Fibroblast of pulmonary artery (primary cell): ENCODE results near the gene ENG.

Source experiments
- DNase-seq: peaks from one replicate; pipeline ENCODE4 v3.0.0-alpha.2; 2010; ENCODE audit warnings: low read depth
- H3K4me3 ChIP-seq: replicated peaks from 2 replicates; pipeline ENCODE4 v1.5.1; 2011; ENCODE audit warnings: low read depth, mild to moderate bottlenecking, control low read depth, low read length, moderate library complexity
- CTCF ChIP-seq: IDR thresholded peaks from 2 replicates; pipeline ENCODE4 v1.5.1; 2011; ENCODE audit warnings: mild to moderate bottlenecking, control low read depth, low read length, inconsistent platforms; ENCODE audit errors: missing control alignments

Gene ENG

GRCh38 chr9:127878652-127879390 is 24.4 kb upstream of the ENG start:
- H3K4me3 ChIP-seq: no peak overlapping the region
- DNase-seq: no peak
- TF ChIP-seq CTCF: no peak

- peak overlapping the region; percentile 60 for H3K4me3 ChIP-seq
- DNase-seq: no peak
- no peak for TF ChIP-seq CTCF
These were observed 23.7 kb upstream of the ENG start for GRCh38 chr9:127878001-127878651.

GRCh38 chr9:127877566-127877998 is 23.1 kb upstream of the ENG start, which contains the start of gene AK1:
TSS of gene AK1 (minus strand) at chr9:127877675. CDS start at chr9:127874617, 3,058 bp downstream.
- H3K4me3 ChIP-seq: peak within 1 kb of the TSS; percentile 60
- DNase-seq: peak; percentile 54
- TF ChIP-seq CTCF: no peak

GRCh38 chr9:127876764-127877562 is 22.5 kb upstream of the ENG start:
- H3K4me3 ChIP-seq: peak overlapping the region; percentile 60
- TF ChIP-seq CTCF: no peak
- peak; percentile 20 for DNase-seq

GRCh38 chr9:127876026-127876763 is 21.7 kb upstream of the ENG start:
- no peak overlapping the region for H3K4me3 ChIP-seq
- no peak for TF ChIP-seq CTCF

GRCh38 chr9:127875306-127875966 is 21.0 kb upstream of the ENG start:
- no peak for TF ChIP-seq CTCF
- H3K4me3 ChIP-seq: peak overlapping the region; percentile 7
- DNase-seq: peak; percentile 45

More at GRCh38 chr9:127876026-127876763, 21.7 kb upstream of the ENG start:
- no peak for DNase-seq
